Activated CD8-positive, alpha-beta memory T cell treated with anti-CD3 and anti-CD28 coated beads, Interleukin-2, amount 50 U/mL, for 1 hour (primary cell): ENCODE results near the gene NOL6.
"Not testable (repeated sequence)": the region's sequence is repeated elsewhere in the genome, so short reads cannot be mapped to it uniquely, and the experiment has no call there.

Experiments used
- DNase-seq: peaks from one replicate; pipeline ENCODE4 v3.0.0-alpha.2; 2020; ENCODE audit errors: extremely low read depth

The NOL6 gene

GRCh38 chr9:33472881-33473615 is 676 bp downstream of the NOL6 start:
- no peak for DNase-seq

DNA sequence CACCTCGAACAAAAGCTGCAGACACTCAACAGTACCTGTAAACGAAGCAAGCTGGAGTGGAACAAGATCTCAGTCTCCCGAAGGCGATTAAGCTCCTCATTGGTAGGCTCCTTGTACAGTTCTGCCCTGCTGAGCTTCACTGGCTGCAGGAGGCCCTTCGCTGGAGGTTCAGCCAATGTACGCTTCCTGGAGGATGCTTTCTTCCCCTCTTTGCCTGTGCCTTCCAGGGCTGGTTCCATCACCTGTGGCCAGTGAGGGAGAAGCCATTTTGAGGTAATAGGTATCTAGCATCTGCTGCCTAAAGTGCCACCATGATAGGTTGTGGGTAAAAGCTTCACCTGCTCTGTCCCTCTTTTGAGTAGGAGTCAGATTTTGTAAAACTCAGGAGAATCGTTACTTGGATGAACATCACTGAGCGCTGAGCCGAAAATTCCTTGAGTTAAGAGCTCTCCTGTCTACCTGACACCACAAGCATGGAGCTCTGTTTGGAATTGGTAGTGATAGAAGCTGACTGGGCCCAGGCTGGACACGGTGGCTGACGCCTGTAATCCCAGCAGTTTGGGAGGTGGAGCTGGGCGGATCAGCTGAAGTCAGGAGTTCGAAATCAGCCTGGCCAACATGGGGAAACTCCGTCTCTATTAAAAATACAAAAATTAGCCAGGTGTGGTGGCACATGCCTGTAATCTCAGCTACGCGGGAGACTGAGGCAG is 1.4 kb downstream of the NOL6 start:
- DNase-seq = no peak

DNA sequence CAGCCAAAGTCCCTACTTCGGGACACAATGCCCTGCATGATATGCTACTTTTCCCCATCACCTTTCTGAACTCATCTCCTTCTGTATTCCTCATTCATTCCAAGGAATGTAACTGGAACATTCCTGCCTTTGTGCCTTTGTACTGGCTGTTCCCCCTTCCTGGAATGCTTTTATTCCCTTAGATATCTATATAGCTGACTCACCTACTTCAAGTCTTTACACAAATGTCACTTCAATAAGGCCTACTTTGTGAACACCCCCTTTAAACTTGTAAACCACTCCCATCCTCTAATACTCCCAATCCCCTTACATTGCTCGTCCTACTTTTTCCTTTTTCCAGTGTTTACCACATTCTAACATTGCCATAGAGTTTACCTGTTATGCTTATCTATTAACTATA is 2.4 kb downstream of the NOL6 start:
- no peak for DNase-seq

- DNase-seq = no peak
Observed at GRCh38 chr9:33469891-33470290, 3.8 kb downstream of the NOL6 start.

- no peak for DNase-seq
Observed at GRCh38 chr9:33468797-33469621, 4.7 kb downstream of the NOL6 start.

- no peak for DNase-seq
Observed at GRCh38 chr9:33468215-33468730, 5.5 kb downstream of the NOL6 start.

DNA sequence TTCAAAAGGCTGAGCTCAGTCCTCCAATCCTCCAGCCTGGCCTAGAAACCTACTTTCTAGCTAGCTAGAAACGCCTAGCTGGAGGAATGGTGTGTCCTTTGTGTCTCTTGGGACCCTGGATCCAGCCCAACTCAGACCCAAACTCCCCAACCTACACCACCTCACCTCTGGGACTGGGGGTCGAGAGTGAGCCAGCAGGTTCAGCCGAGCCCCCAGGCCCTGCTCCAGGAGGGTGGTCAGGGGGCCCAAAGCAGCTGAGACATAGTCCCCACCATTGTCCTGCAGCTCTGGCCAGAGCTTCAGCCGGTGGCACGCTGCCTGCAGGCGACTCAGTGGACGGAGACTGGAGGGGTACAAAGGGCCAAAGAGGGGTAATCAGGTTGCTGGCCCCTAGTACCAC is 6.2 kb downstream of the NOL6 start:
- DNase-seq = no peak

GRCh38 chr9:33466565-33467495 is 6.9 kb downstream of the NOL6 start:
- no peak for DNase-seq

DNA sequence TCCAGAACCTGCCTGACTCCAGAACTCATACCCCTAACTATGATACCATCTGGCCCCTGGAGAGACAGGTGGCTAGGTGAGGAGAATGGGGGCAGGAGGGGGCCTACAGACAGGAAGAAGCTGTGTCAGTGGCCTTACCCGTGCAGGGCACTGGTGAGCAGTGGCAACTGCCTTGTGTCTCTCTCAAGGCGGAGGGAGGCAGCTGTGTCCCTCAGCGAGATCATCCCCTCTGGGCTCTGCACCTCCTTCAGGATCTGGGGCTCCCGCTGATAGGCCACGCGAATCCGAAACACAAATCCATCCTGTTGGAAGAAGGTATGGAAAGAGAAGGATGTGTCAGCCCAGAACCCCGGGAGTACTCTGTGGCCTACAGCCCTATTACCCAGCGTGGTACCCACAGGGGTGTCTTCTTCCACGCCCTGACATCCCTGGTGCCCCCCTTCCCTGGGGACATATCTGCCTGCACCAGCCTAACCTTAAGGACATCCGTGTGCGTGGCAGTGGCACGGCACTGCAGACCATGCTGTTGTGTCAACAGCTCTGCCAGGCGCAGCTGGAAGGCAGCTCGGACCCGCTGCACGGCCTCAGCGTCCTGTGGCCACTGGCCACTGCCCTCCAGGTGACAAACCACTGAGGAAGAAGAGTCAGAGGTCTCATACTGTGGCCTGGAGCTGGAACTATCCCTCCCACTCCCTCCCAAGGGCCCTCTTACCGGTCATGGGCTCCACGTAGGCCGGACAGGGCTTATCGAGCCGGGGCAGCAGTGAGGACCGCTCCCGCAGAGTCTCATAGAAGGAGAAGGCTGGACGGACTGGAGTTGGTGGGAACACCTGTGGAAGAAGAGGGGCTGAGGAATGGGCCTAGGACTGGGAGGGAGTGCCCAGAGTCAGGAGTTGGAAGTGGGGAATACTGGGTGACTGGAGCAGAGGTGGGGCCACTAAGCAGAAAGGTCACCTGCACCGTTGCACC is 7.8 kb downstream of the NOL6 start:
- no peak for DNase-seq

GRCh38 chr9:33465096-33465495 is 8.6 kb downstream of the NOL6 start:
- DNase-seq = no peak

DNA sequence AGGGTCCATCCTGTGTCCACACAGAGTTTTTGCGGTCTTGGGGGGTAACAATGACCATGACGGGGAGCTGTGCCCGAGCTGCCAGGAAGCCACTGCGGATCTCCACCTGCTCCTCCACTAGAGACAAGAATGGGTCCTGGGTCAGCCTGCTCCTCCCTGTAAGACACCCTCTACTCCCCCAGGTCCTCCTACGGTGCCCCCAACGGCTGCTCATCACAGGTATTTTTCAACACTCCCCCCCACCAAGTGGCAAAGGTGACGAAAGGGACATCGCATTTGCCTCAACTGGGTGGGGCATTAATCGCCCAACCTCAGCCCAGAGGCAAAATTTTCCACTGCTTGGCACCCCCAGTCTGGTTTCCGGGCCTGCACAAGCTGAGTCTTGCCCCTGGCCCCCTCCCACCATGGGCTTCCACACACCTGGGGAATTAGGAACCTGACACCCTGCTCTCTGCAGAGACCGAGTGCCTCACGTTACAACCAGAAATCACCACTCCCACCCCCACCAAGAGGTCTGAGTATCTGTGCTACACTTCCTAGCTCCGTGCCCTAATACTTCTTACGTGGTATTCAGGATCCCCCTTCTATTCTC is 9.6 kb downstream of the NOL6 start:
- no peak for DNase-seq

DNA sequence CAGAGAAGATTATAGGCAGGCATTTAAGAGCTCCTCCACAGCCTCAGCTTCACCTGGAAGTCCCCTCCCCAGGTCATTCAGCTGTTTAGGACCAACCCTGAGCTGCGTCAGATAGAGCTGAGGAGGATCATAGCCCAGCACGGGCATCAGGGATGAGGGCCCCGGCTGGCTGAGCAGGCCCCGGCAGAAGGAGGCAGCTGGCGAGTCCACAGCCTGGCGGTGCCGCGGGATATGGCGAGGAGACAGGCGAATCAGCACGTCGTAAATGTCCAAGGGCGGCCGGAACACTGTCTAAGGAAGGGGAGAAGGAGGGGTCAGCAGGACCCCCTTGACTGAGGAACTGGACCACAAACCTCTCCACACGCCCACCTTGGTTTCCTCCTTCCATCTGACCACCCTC is 10.6 kb downstream of the NOL6 start:
- no peak for DNase-seq

GRCh38 chr9:33461492-33461891 is 12.2 kb downstream of the NOL6 start:
- DNase-seq = no peak

GRCh38 chr9:33460854-33461253 is 12.9 kb downstream of the NOL6 start:
- no peak for DNase-seq

GRCh38 chr9:33459115-33459514 is 14.6 kb downstream of the NOL6 start:
- no peak for DNase-seq

DNA sequence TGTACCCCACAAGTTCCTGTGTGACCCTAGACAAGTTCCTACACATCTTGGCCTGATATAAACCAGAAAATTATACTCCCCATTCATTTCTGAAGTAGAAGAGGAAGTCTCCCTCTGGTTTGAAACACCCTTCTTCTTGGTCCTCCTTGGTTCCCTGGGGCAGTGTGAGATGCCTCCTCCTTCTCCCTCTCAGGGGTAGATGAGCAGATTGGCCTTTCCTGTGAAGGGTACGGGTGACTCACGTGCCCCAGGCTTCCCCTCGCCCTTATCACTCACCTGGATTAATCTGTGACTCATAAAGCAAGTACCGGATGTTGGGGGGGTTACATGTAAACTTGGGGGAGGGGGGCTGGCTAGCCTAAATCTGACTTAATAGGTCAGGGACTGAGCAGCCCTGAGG is 15.3 kb downstream of the NOL6 start:
- DNase-seq = peak; percentile 57

DNA sequence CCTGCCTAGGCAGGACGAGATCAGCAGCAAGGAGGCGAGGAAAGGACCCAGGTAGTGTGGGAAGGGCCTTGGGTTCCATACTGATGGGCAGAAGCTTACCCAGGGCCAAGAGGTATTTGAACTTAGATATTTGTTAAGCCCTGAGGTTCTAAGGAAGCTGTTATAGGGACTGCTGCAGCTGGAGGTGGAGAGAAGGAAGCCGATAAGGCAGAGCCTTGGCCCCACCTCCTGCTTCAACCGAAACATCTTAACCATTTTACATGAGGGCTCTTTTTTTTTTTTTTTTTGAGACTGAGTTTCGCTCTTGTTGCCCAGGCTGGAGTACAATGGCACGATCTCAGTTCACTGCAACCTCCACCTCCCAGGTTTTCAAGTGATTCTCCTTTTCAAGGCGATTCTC is 17.8 kb downstream of the NOL6 start:
- no peak for DNase-seq

DNA sequence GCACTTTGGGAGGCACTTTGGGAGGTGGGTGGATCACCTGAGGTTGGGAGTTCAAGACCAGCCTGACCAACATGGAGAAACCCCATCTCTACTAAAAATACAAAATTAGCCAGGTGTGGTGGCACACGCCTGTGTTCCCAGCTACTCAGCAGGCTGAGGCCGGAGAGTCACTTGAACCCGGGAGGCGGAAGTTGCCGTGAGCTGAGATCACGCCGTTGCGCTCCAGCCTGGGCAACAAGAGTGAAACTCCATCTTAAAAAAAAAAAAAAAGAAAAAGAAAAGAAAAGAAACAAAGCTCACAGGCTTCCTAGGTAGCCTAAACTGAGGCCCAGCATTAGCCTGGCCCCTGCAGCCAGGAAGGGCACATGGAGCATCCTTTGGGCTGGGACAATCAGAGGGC is 18.3 kb downstream of the NOL6 start:
- not testable (repeated sequence) for DNase-seq

GRCh38 chr9:33454661-33455026 is 19.1 kb downstream of the NOL6 start:
- not testable (repeated sequence) for DNase-seq
